GM03348 (cell line): ENCODE data around the gene PAK2.
"Not testable (repeated sequence)": the region's sequence is repeated elsewhere in the genome, so short reads cannot be mapped to it uniquely, and the experiment has no call there.

Source experiments
- DNase-seq: peaks from one replicate; pipeline ENCODE4 v3.0.0; 2012; ENCODE audit warnings: low spot score

PAK2 gene

GRCh38 chr3:196782511-196782910 is 42.9 kb downstream of the PAK2 start:
- DNase-seq, result no peak

DNA sequence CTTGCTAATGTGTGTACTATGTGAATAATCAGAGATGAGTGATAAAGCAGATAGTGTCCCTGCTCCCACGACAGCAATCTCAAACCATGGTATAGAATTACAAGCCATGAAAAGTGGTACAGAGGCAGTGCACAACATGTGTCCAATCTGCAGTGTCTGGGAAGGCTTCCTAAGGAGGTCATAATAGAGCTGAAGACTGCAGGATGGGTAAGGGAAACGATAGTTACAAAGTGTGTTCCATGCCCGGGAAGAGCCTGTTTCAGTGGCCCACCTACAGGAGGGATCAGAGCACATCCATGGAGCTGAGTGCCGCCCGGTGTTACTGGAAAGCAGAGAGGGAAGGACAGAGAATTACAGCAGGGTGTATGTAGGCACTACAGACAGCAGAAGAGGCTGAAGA is 48.9 kb downstream of the PAK2 start:
- no peak for DNase-seq

DNA sequence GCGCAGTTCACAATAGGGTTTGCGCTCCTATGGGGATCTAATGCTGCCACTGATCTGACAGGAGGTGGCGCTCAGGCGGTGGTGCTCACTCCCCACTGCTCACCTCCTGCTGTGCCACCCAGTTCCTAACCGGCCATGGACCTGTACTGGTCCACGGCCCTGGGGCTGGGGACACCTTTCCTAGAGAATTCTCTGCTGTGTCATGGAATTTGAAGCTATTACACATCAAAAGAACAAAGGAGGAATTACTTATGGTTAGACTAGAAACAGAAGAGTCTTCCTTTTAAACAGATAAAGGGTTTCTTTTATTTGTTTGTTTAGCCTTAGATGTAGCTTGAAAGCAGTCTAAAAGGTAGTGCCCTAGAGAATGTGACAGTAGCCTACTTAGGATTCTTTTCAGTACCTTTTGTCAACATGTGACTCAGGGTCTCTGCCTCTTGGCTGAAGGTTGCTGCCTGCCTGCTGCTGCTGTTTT is 50.3 kb downstream of the PAK2 start:
- no peak for DNase-seq

GRCh38 chr3:196790636-196791035 is 51.0 kb downstream of the PAK2 start:
- DNase-seq, result no peak

- no peak for DNase-seq
Observed at GRCh38 chr3:196792771-196793170, 53.1 kb downstream of the PAK2 start.

DNA sequence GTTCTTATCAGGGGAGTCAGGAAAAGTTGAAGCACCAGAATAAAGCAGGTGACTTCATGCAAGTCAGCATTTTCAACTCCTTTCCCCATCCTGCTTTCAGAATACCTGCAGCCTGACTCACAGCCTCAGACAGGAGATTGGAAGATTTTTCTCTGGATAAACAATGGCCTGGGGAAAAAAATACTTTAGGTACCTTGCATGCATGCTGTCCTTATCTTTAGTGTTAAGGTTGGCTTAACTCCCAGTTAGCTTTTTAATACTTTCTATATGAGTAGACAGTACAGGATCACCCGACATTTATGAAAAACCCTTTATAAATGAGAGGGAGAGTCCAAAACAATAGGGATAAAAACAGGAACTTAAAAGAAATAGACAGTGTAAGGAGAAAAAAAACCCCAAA is 53.6 kb downstream of the PAK2 start:
- DNase-seq, result peak; percentile 60

DNA sequence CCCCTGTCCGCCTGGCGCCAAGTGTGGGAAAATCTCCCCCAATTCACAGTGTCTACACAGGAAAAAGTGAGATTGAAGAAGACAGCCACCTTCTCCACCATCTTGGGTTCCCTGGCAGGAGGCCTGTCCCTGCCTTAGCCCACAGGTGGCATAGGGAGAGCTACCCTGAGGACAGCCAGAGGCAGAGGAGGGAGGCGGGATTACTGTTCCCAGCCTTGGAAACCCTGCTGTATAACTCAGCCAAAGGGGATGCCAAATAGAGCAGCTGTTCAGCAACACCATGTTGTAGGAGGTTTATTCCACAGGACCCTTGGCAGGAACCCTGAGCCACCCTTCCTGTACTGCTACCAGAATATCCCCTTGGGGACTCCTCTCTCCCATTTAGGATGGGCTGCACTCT is 54.8 kb downstream of the PAK2 start:
- DNase-seq, result no peak

- DNase-seq, result no peak
Observed at GRCh38 chr3:196796317-196796716, 56.7 kb downstream of the PAK2 start.

DNA sequence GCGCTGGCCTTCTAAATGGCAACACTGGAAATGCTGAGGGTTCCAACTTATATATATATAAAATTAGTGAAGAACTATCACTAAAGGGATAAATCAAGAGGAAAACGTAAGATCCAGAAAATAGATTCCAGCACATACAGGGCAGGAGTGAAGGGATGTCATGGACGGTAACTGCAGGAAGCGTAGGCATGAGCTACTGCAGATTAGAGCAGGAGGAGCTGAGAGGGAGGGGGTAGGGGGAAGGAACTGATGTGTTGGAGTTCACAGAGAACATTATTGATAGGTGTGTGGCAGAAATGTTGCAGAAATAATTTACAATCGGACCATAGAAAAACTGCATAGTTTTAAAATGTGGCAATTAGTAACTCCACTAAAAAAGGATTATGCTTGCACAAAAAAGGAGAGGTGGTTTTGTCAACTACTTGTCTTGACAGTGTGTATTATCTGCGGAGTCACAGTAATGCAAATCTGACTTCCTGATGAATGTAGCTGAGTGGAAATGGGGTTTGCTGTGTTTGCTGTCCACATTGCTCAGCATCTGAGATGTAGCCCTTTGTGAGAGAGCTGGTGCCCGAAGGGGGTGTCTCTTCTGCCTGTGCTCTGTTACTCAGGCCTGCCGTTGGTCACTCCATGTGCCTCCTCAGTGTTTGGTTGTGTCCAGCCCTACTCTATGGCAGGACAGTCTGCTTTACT is 61.2 kb downstream of the PAK2 start:
- DNase-seq, result no peak

- DNase-seq, result no peak
Observed at GRCh38 chr3:196803891-196804468, 64.3 kb downstream of the PAK2 start.

GRCh38 chr3:196804773-196805172 is 65.1 kb downstream of the PAK2 start:
- no peak for DNase-seq

DNA sequence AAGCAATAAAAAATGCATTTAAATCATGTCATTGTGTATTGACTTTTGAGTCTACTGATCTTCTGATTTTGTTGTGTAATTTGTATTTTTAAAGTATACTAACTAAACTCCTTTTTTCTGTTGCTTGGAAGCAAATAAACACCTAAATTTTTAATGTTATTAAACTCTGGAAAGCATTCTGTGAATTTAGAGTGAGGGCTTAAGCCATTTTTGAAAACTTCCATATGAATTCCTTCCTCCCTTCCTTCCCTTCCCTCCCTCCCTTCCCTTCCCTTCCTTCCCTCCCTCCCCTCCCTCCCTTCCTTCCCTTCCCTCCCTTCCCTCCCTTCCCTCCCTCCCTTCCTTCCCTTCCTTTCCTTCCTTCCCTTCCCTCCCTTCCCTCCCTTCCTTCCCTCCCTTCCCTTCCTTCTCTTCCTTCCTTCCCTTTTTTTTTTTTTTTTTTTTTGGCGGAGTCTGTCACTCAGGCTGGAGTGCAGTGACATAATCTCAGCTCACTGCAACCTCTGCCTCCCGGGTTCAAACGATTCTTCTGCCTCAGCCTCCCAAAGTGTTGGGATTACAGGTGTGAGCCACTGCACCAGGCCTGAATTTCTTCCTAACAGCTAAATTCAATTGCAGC is 71.4 kb downstream of the PAK2 start:
- DNase-seq, result no peak

- DNase-seq, result no peak
Observed at GRCh38 chr3:196812853-196813252, 73.2 kb downstream of the PAK2 start.

DNA sequence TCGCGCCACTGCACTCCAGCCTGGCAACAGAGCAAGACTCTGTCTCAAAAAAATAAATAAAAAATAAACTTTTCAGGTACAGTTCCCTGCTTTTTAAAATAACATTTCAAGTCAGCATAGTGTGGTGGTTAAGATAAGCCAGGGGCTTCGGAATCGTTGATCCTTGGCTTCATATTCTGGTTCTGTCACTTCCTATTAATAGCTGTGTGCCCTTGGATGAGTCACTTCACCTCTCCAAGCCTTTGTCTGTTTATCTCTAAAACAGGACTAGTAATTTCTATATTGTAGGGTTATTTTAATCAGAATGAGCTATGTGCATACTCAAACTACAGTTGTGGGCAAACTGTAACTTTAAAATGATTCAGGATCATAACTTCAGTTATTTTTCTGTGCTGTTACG is 74.2 kb downstream of the PAK2 start:
- DNase-seq, result no peak

GRCh38 chr3:196821806-196822355 is 82.2 kb downstream of the PAK2 start:
- no peak for DNase-seq

- DNase-seq, result not testable (repeated sequence)
Observed at GRCh38 chr3:196829651-196830050, 90.0 kb downstream of the PAK2 start.

GRCh38 chr3:196835086-196835485 is 95.4 kb downstream of the PAK2 start:
- no peak for DNase-seq

- not testable (repeated sequence) for DNase-seq
Observed at GRCh38 chr3:196836626-196837025, 97.0 kb downstream of the PAK2 start.

DNA sequence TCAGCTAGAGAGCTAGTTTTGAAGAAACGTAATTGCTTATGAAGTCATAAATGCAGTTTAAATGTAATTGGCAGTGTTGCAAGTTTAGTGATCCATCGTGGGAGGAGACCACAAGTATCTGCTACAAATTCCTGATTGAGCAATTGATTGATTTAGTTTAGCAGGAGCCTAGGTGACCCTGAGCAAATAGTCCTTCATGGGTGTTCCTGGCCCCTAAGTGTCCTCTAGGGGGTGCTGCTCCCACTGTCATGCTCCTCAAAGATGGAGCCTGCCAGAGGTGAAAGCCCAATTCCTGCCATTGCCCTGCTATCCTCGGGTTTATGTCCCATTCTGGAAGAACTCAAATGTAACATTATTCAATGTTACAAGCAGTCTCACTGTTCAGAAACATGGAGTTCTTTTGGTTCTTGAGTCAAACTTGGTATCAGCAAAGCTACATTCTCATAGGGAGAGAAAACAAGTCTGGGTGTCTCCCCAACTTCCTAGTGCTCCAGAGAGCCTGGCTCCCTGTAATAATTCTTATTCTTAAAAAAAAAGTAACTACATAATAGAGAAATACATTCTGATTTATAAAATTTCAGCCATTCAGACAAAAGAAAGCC is 98.3 kb downstream of the PAK2 start:
- DNase-seq, result peak; percentile 82

DNA sequence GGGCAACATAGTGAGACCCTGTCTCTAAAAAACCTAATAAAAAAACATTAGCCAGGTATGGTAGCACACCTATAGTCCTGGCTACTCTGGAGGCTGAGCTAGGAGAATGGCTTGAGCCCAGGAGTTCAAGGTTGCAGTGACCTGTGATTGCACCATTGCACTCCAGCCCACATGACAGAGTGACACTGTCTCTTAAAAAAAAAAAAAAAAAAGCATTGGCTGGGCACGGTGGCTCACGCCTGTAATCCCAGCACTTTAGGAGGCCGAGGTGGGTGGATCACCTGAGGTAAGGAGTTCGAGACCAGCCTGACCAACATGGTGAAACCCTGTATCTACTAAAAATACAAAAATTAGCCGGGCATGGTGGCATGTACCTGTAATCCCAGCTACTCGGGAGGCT is 99.7 kb downstream of the PAK2 start:
- DNase-seq, result not testable (repeated sequence)

DNA sequence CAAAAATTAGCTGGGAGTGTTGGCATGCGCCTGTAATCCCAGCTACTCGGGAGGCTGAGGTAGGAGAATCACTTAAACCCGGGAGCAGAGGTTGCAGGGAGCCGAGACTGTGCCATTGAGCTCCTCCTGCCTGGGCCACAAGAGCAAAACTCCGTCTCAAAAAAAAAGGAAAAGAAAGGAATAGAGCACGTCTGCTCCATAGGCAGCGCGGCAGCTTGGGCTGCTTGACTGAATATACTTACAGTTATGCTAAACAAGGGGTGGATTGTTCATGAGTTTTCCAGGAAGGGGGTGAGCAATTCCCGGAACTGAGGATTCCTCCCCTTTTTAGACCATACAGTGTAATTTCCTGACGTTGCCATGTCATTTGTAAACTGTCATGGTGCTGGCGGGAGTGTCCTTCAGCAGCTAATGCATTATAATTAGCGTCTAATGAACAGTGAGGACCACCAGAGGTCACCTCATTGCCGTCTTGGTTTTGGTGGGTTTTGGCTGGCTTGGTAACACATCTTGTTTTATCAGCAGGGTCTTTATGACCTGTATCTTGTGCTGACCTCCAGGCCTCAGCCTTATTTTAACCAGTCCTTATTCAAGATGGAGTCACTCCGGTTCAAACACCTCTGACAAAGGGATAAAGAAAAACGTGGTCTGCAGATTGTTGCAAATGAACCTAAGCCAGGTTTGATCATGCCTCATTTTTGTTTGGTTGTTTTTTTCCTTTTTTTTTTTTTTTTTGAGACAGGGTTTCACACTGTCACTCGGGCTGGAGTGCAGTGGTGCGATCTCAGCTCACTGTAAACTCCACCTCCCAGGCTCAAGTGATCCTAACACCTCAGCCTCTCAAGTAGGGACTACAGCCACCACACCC is 103.1 kb downstream of the PAK2 start:
- no peak for DNase-seq
